A172 (cell line): ENCODE data around the gene ZNF784. TPM values are rescaled to one million over a fixed set of nuclear protein-coding genes. Genes with fewer than 3 reads are reported as not detected.

Experiments
- DNase-seq: peaks from one replicate; pipeline ENCODE4 v3.0.0-alpha.2; 2015; ENCODE audit warnings: low spot score
- total RNA-seq: library from RNA; depleted of rRNA; stranded (reverse); fragments of >200 nt; shearing (Covaris generic); gene quantifications from 2 replicates; pipeline ENCODE4 v1.2.3, GENCODE V29; 2014

ZNF784 gene
- total RNA-seq, 1 experiment from 2014 or later, result 0.62 TPM

DNA sequence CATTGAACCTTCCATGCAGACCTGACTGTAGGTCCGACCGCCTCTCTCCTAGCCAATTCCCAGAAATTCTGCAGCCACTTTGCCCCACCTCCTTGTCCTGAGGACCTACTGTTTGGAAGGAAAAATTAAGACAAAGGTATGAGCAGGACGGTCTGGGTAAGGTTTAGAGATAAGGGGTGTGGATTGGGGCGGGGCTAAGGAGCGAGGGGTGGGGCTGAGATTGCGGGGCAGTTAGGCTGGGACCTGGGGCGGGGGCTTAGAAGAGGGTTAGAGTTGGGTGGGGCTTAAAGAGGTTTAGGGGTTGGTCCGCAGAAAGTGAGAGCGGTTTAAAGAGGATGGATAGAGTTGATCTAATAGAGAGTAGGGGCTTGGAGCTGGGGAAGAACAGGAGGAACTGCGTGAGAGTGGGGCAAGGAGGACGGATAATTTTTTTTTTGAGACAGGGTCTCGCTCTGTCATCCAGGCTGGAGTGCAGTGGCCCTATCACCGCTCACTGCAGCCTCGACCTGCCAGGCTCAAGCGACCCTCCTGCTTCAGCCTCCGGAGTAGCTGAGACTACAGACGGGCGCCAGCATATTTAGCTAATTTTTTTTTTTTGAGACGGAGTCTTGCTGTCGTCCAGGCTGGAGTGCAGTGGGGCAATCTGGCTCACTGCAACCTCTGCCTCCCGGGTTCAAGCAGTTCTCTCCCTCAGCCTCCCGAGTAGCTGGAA lies 20.6 kb downstream of the ZNF784 start:
- DNase-seq, result no peak

DNA sequence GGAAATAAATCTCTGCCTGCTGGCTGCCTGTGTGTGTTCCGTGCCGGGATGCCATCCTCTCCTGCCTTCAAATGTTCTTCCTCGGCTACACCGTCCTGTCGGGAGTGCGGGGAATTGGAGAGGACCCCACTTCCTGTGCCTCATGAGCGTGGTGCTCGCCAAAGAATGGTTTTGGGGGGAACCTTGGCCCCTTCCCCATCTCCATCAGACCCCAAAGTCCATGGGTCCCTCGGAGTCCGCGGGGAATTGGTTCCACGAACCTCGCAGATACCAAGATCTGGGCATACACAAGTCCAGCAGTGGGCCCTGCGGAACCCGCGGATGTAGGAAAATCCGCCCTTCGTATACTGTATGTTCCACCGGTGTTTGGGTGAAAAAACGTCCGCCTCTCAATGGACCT lies 21.3 kb downstream of the ZNF784 start:
- DNase-seq, result no peak

DNA sequence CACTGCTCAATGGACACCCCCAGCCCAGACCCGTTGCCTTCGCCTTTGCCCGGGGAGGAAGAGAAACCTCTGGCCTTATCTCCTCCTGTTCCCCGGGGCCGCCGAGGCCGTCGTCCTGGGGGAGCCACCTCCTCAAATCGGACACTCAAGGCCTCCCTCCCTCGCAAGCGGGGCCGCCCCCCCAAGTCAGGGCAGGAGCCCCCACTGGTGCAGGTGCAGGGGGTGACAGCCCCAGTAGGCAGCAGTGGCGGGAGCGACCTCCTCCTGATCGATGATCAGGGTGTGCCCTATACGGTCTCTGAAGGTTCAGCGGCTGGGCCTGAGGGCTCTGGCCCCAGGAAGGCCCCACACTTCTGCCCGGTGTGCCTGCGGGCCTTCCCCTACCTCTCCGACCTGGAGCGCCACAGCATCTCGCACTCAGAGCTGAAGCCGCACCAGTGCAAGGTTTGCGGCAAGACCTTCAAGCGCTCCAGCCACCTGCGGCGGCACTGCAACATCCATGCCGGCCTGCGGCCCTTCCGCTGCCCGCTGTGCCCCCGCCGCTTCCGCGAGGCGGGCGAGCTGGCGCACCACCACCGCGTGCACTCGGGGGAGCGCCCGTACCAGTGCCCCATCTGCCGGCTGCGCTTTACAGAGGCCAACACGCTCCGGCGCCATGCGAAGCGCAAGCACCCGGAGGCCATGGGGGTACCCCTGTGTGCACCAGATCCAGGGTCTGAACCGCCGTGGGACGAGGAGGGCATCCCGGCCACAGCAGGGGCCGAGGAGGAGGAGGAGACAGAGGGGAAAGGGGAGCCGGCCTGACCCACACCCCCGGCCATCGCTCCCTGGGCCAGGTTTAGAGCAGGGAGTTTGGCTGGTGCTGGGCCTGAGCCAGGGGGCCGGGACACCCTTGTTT lies 22.0 kb downstream of the ZNF784 start:
- no peak for DNase-seq

- no peak for DNase-seq
These were observed 23.3 kb downstream of the ZNF784 start for GRCh38 chr19:55601084-55601483.

DNA sequence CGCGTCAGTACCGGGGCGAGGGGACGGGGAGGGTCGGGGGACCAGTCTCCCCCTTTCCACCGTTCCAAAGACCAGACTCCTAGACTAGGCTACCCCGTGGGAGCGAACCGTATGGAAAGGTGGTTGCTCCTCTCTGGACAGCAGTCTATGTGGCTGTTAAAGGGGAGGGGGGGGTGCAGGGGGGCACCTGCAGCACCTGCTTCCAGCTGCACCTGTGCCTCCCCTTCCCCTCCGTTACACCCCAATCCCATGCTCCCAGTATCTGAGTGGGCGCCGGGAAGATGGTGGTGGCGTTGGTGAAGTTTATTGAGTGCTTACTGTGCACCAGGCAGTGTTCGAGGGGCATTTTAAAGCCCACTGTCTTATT lies 23.7 kb downstream of the ZNF784 start:
- DNase-seq, result no peak

DNA sequence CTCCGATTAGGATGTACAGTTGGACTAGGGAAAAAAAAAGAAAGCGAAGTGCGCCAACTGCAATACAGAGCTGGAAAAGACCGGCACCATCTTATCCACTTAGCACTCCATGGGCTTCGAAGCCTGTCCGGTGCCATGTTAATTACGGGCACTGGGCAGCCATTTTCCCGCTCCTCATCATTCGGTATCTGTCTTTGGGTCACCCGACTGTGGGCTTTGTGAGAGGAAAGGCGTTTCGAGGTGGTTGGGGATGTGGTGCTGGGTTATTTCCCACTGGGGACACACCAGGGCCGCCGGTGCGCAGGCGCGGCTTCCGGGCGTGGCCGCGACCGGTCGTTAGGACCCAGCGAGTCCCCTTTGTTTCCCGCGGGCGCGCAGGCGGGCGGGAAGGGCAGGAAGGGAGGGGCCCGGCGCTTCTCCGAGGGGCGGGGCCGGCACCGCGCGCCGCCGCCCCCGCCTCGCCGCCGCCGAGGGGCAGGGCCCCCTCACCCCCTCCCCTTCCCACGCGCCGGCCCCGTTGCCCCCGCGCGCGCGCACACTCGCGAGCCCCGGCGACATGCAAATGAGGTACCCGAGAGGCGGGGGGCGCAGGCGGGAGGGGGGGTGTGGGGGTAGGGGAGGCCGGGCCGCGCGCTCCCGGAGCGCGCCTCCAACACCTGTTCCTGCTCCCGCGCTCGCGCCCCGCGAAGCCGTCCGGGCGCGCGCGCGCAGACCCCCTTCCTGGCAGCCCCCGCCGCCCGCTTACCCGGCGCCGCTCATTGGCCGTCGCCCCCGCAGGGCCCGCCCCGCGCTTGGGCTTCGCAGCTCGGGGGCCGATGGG lies 24.3 kb downstream of the ZNF784 start, which contains the start of gene ZNF524:
ZNF524 (plus strand) TSS at position 447 of the 820 bp plus-strand sequence. CDS start 1,825 bp downstream, outside the sequence.
- no peak for DNase-seq

DNA sequence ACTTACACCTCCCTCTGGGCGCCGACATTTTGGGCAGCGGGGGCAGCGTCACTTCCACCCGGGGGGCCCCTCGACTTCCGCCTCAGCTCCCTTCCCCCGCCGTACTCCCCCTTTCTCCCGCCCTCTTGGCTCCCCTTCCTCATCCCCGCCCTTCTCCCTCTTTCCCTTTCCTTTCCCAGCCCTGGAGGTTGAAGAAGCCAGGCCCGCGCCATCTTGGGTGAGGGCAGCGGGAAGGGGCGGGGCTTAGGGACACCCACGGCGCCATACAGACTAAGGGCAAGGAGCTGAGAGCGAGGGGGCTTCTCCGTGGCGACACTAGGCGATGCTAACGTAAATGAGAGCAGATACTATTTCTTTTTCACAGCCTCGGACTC lies 24.9 kb downstream of the ZNF784 start, which contains the start of gene FIZ1:
FIZ1 (minus strand) TSS at position 50 of the 374 bp plus-strand sequence. CDS start 1,652 bp downstream, outside the sequence.
- peak; percentile 99 for DNase-seq

- peak; percentile 99 for DNase-seq
These were observed 25.5 kb downstream of the ZNF784 start for GRCh38 chr19:55598719-55599467.

- no peak for DNase-seq
These were observed 26.3 kb downstream of the ZNF784 start for GRCh38 chr19:55598034-55598433.

DNA sequence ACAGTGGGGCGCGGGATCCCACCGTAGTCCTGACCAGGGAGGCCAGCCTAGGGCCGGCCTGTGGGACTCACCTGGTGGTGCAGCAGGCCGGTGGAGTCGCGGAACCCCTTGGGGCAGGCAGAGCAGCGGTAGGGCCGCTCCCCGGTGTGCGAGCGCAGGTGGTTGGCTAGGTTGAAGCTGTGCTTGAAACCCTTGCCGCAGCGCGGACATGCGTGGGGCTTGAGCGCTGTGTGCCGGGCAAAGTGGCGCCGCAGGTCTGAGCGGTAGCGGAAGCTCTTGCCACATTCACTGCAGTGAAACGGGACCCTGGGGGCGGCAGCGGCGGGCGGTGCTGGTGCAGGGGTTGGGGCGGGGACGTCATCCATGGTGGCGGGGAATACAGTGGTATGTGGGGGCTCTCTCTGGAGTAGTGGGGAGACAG lies 26.9 kb downstream of the ZNF784 start:
- no peak for DNase-seq

GRCh38 chr19:55596304-55596703 lies 28.1 kb downstream of the ZNF784 start:
- DNase-seq, result no peak

GRCh38 chr19:55594996-55595545 lies 29.3 kb downstream of the ZNF784 start:
- no peak for DNase-seq

- DNase-seq, result no peak
These were observed 31.1 kb downstream of the ZNF784 start for GRCh38 chr19:55593096-55593772.

DNA sequence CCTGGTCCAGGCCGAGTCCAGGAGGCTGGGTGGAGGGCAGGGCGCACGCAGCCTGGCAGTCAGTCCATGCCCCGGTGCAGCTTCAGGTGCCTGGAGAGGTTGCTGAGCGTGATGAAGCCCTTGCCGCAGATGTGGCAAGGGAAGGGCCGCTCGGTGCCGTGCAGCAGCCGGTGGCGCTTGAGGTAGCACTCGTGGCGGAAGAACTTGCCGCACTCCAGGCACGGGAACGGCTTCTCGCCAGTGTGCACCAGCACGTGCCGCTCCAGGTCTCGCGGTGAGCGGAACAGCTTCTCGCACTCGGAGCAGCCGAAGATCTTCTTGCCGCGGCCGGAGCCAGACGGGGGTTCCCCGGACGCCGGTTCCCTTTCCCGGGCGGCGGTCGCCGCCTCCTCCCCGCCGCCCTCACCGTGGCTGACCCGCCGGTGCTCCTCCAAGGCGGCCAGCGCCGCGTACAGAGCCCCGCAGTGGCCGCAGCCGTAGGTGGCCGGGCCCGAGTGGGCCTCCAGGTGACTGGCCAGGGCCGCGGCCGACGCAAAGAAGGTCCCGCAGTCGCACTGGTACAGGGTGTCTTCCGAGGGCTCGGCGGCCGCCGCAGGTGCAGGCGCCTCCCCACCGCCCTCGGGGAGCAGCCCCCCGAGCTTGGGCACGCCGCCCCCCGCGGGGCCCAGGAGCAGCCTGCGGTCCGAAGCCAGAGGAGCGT lies 31.8 kb downstream of the ZNF784 start:
- DNase-seq, result no peak

DNA sequence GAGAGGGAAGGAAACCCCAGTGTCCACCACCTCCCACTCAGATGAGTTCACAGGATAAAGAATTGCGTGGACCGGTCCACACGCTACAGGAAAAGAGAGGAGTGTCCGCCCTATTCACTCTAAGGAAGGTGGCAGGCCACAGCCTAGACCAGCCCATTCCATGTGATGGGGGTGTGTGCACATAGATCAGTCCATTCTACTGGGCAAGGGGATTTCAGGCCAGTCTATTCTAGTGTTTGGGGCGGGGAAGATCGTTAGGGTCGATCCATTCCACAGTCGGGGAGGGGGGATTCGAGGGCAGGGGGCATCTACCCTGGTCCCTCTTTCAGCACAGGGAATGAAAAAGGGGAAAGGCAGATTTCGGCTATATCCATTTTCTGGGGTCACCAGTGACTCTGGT lies 32.8 kb downstream of the ZNF784 start:
- DNase-seq, result no peak

GRCh38 chr19:55590617-55591016 lies 33.7 kb downstream of the ZNF784 start:
- peak; percentile 48 for DNase-seq

- DNase-seq, result no peak
These were observed 34.3 kb downstream of the ZNF784 start for GRCh38 chr19:55590109-55590508.

DNA sequence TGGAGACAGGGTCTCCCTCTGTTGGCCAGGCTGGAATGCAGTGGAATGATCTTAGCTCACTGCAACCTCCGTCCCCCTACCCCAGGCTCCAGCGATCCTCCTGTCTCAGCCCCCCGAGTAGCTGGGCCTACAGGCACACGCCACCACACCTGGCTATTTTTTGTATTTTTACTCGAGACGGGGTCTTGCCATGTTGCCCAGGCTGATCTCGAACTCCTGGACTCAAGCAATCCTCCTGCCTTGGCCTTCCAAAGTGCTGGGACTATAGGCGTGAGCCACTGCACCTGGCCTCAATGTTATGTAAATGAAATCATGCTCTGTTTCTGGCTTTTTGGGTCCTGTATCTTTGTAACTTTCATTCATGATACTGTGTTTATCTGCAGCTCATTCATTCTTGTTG lies 35.6 kb downstream of the ZNF784 start:
- no peak for DNase-seq

- DNase-seq, result peak; percentile 86
These were observed 37.2 kb downstream of the ZNF784 start for GRCh38 chr19:55586976-55587668.
